ENCODE measurements around the gene GPR15. TPM values are rescaled to one million over a fixed set of nuclear protein-coding genes. Genes with fewer than 3 reads are reported as not detected.
A peak's percentile ranks its signal among the peaks of the same experiment; 100 is the strongest.

GPR15 gene
- total RNA-seq, 3 donors from 2014 or later (not counting 1 experiment from before 2014, with no cell fraction given), result 0.97 to 32.8 (median 1.5) TPM

GRCh38 chr3:98551236-98551635 is 19.5 kb downstream of the GPR15 start:
- no peaks in the 10 kb centered on the region for H3K9me3 Mint-ChIP-seq
- Histone ChIP-seq H3K9me3 (ENCODE audit: control insufficient read depth, insufficient read depth, low read length) (no peaks in the 10 kb centered on the region), H3K4me1 (ENCODE audit: control insufficient read depth, insufficient read depth, low read length) (peaks cover 36% of the 10 kb centered on the region), H3K36me3 (ENCODE audit: control insufficient read depth, insufficient read depth, low read length) (no peaks in the 10 kb centered on the region), H3K27ac (ENCODE audit: low read length) (no peak overlapping the region), H3K27me3 (ENCODE audit: control insufficient read depth, insufficient read depth, low read length) (no peaks in the 10 kb centered on the region), H3K4me3 (ENCODE audit: low read length) (no peak overlapping the region)
- H3K4me1 Mint-ChIP-seq, result peaks cover 38 to 54% of the 10 kb centered on the region in 2 donors
- no peaks in the 10 kb centered on the region for H3K27me3 Mint-ChIP-seq (ENCODE audit: low read depth in 2 of 2)
- WGBS (ENCODE audit: insufficient coverage), result 100% methylated on average over 2 of the region's 2 CpGs
- no peak for TF ChIP-seq CTCF (IDR thresholded peaks at IDR 0.05)
- no peak for DNase-seq
- intact Hi-C loops (cut with micrococcal nuclease), result no loop called here
- no peak overlapping the region for H3K4me3 Mint-ChIP-seq
- peak overlapping the region; percentile 68 to 75 for H3K27ac Mint-ChIP-seq
- no peak for ATAC-seq
- no peaks in the 10 kb centered on the region for H3K36me3 Mint-ChIP-seq

- H3K36me3 Mint-ChIP-seq, result no peaks in the 10 kb centered on the region
- H3K27ac ChIP-seq (ENCODE audit: low read length), result peak overlapping the region; percentile 2
- no peaks in the 10 kb centered on the region for H3K9me3 Mint-ChIP-seq
- no peak overlapping the region for H3K4me3 ChIP-seq (ENCODE audit: low read length)
- H3K4me1 Mint-ChIP-seq, result peaks cover 37 to 54% of the 10 kb centered on the region in 2 donors
- no CpG with 5 or more reads among the region's 3 CpGs for WGBS (ENCODE audit: insufficient coverage)
- H3K36me3 ChIP-seq (ENCODE audit: control insufficient read depth, insufficient read depth, low read length), result no peaks in the 10 kb centered on the region
- H3K27ac Mint-ChIP-seq, result peak overlapping the region; percentile 68 to 75
- intact Hi-C loops (cut with micrococcal nuclease), result no loop called here
- ATAC-seq, result peak; percentile 39 to 63 (median 54)
- peaks cover 40% of the 10 kb centered on the region for H3K4me1 ChIP-seq (ENCODE audit: control insufficient read depth, insufficient read depth, low read length)
- H3K27me3 Mint-ChIP-seq (ENCODE audit: low read depth in 2 of 2), result no peaks in the 10 kb centered on the region
- no peaks in the 10 kb centered on the region for H3K9me3 ChIP-seq (ENCODE audit: control insufficient read depth, insufficient read depth, low read length)
- no peaks in the 10 kb centered on the region for H3K27me3 ChIP-seq (ENCODE audit: control insufficient read depth, insufficient read depth, low read length)
- H3K4me3 Mint-ChIP-seq, result peak overlapping the region; percentile 43
- no peak for DNase-seq
- no peak for TF ChIP-seq CTCF (IDR thresholded peaks at IDR 0.05)
These were observed 20.0 kb downstream of the GPR15 start for GRCh38 chr3:98551754-98552153.

- TF ChIP-seq CTCF (IDR thresholded peaks at IDR 0.05), result no peak
- Histone ChIP-seq H3K27me3 (ENCODE audit: control insufficient read depth, insufficient read depth, low read length) (no peaks in the 10 kb centered on the region), H3K4me3 (ENCODE audit: low read length) (no peak overlapping the region), H3K36me3 (ENCODE audit: control insufficient read depth, insufficient read depth, low read length) (no peaks in the 10 kb centered on the region), H3K27ac (ENCODE audit: low read length) (peak overlapping the region; percentile 4), H3K4me1 (ENCODE audit: control insufficient read depth, insufficient read depth, low read length) (peaks cover 40% of the 10 kb centered on the region), H3K9me3 (ENCODE audit: control insufficient read depth, insufficient read depth, low read length) (no peaks in the 10 kb centered on the region)
- no peaks in the 10 kb centered on the region for H3K36me3 Mint-ChIP-seq
- peak overlapping the region; percentile 68 to 75 for H3K27ac Mint-ChIP-seq
- no peaks in the 10 kb centered on the region for H3K27me3 Mint-ChIP-seq (ENCODE audit: low read depth in 2 of 2)
- 75% methylated on average over 2 of the region's 4 CpGs for WGBS (ENCODE audit: insufficient coverage)
- H3K4me1 Mint-ChIP-seq, result peaks cover 43 to 61% of the 10 kb centered on the region in 2 donors
- intact Hi-C loops (cut with micrococcal nuclease), result no loop called here
- DNase-seq, result no peak
- H3K9me3 Mint-ChIP-seq, result no peaks in the 10 kb centered on the region
- no peak for ATAC-seq
- H3K4me3 Mint-ChIP-seq, result peak overlapping the region; percentile 2
These were observed 20.6 kb downstream of the GPR15 start for GRCh38 chr3:98552232-98553020.
